WERI-Rb-1 (cell line): Measurements from ENCODE around the gene ABHD17B.

Source experiments
- DNase-seq: peaks from one replicate; pipeline ENCODE4 v3.0.0-alpha.2; 2020
- H3K27ac ChIP-seq: fragments of 250-450 bp; sonication (Bioruptor Pico); 2 replicates; pipeline ENCODE4 v1.5.1; 2020; ENCODE audit warnings: mild to moderate bottlenecking, moderate library complexity
- H3K27me3 ChIP-seq: fragments of 250-450 bp; sonication (Bioruptor Pico); 2 replicates; pipeline ENCODE4 v1.5.1; 2021; ENCODE audit warnings: mild to moderate bottlenecking, low read depth, moderate library complexity; ENCODE audit not compliant: insufficient read depth, severe bottlenecking
- H3K36me3 ChIP-seq: fragments of 250-450 bp; sonication (Bioruptor Pico); 2 replicates; pipeline ENCODE4 v1.5.1; 2020; ENCODE audit warnings: mild to moderate bottlenecking, moderate library complexity
- H3K4me3 ChIP-seq: 2 replicates; pipeline ENCODE4 v1.5.1; 2011; ENCODE audit warnings: low read depth, mild to moderate bottlenecking, control low read depth, low read length
- H3K9me3 ChIP-seq: fragments of 250-450 bp; sonication (Bioruptor Pico); 2 replicates; pipeline ENCODE4 v1.5.1; 2021; ENCODE audit warnings: mild to moderate bottlenecking, moderate library complexity; ENCODE audit not compliant: severe bottlenecking
- TF ChIP-seq, protein P1 (sequence below): IDR thresholded peaks from 2 replicates; pipeline ENCODE4 v1.5.1; 2011; ENCODE audit warnings: low read depth, mild to moderate bottlenecking, control low read depth, inconsistent platforms, low read length

ABHD17B gene

DNA sequence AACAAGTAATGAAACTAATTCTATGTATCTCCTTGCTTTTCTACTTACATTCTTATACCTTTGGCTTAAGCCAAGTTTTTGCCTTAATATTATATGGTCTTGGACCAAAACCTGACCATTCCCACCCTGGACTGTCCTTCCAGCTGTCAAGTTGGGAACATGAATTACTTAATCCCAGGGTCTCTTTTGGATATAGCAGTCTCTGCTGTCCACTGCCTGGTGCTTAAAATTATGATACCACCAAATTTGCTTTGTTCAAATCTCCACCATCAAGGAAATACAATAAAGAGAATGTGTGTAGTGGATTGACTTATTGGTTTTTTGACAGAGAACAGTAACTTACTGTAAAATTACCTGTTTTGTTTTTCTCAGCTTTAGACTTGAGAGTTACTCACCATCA lies 66.2 kb downstream of the ABHD17B start:
- no peak overlapping the region for H3K4me3 ChIP-seq
- no peak for DNase-seq

DNA sequence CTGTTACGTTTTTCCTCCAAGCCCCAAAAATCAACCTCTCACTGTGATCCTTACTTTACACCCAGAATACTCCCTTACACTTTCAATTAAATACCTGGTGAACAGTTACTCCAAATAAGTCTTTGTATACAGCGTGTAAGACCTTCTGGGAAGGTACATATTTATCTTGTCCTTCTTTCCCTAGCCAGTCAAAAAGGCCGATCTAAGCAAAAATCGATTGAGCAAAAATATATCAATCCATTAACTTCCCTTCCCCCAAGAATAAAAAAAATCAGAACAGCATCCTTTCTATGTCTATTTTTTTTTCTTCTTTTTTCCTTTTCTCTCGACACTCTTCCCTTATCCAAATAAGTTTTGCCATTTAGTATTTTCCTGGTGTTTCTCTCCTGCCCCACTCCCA lies 71.3 kb downstream of the ABHD17B start:
- TF ChIP-seq, protein P1, sequence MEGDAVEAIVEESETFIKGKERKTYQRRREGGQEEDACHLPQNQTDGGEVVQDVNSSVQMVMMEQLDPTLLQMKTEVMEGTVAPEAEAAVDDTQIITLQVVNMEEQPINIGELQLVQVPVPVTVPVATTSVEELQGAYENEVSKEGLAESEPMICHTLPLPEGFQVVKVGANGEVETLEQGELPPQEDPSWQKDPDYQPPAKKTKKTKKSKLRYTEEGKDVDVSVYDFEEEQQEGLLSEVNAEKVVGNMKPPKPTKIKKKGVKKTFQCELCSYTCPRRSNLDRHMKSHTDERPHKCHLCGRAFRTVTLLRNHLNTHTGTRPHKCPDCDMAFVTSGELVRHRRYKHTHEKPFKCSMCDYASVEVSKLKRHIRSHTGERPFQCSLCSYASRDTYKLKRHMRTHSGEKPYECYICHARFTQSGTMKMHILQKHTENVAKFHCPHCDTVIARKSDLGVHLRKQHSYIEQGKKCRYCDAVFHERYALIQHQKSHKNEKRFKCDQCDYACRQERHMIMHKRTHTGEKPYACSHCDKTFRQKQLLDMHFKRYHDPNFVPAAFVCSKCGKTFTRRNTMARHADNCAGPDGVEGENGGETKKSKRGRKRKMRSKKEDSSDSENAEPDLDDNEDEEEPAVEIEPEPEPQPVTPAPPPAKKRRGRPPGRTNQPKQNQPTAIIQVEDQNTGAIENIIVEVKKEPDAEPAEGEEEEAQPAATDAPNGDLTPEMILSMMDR, result no peak

More for the DNA sequence above, 66.2 kb downstream of the ABHD17B start:
- H3K9me3 ChIP-seq, result no peaks in the 10 kb centered on the region
- no peaks in the 10 kb centered on the region for H3K27me3 ChIP-seq
- no peaks in the 10 kb centered on the region for H3K36me3 ChIP-seq
- no peak overlapping the region for H3K27ac ChIP-seq
- TF ChIP-seq, protein P1, result no peak

DNA sequence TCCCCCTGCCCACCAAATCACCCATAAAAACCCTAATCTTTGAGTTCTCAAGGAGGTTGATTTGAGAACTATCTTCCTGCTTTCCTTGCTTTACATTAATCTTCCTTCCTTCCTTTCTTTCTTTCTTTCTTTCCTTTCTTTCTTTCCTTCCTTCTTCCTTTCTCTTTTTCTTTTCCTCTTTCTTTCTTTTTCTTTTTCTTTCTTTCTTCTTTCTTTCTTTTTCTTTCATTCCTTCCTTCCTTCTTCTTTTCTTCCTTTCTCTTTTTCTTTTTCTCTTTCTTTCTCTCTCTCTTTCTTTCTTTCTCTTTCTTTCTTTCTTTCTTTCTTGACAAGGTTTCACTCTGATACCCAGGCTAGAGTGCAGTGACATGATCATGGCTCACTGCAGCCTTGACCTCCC lies 75.4 kb downstream of the ABHD17B start:
- Histone ChIP-seq H3K27me3 (no peaks in the 10 kb centered on the region), H3K27ac (no peak overlapping the region)
- TF ChIP-seq, protein P1, result no peak

More for the DNA sequence above, 71.3 kb downstream of the ABHD17B start:
- no peaks in the 10 kb centered on the region for H3K9me3 ChIP-seq
- no peaks in the 10 kb centered on the region for H3K27me3 ChIP-seq
- no peaks in the 10 kb centered on the region for H3K36me3 ChIP-seq
- no peak for DNase-seq
- H3K27ac ChIP-seq, result no peak overlapping the region
- H3K4me3 ChIP-seq, result no peak overlapping the region

DNA sequence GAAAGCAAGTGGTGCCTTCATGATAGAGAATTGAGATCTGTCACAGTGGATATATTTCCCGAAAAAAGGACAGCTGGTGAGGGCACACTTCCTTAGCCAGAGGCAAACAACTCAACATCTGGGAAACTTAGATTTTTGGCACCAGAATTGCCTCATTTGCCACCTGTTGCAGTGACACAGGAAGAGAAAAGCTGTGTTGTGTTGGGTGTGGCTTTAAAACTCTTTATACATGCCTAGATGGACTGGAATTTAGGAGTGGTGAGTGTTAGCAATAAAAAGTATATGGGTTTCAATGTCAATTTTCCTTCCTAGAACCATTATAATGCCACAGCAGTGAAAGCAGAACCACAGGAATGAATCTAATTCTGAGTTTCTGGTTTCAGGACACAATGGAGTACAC lies 80.1 kb downstream of the ABHD17B start:
- TF ChIP-seq, protein P1, result no peak
- Histone ChIP-seq H3K4me3 (no peak overlapping the region), H3K27ac (no peak overlapping the region), H3K27me3 (no peaks in the 10 kb centered on the region), H3K9me3 (peaks cover 3% of the 10 kb centered on the region), H3K36me3 (no peaks in the 10 kb centered on the region)
- no peak for DNase-seq

More for the DNA sequence above, 75.4 kb downstream of the ABHD17B start:
- Histone ChIP-seq H3K36me3 (no peaks in the 10 kb centered on the region), H3K9me3 (peaks cover 3% of the 10 kb centered on the region), H3K4me3 (no peak overlapping the region)
- DNase-seq, result no peak

DNA sequence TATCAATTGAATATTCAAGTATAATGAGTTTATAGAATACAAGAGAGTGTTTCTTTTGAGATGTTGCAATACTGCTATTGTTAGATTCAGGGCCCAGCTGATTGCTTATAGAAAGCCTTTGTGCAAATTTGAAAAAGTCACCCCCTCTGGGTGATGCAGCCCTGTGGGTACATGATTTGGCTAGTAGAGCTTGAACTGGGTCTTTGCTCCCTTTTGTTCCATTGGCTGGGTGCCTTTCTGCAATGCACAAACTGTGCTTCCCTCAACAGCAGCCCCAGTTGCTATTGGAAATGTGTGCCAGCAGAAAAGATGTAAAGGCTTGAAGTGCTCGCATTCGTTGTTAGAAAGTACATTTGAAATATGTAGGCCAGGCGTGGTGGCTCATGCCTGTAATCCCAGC lies 80.8 kb downstream of the ABHD17B start:
- no peak overlapping the region for H3K27ac ChIP-seq
- TF ChIP-seq, protein P1, result no peak
- no peaks in the 10 kb centered on the region for H3K27me3 ChIP-seq
- no peak overlapping the region for H3K4me3 ChIP-seq
- H3K9me3 ChIP-seq, result peaks cover 3% of the 10 kb centered on the region
- DNase-seq, result no peak
- H3K36me3 ChIP-seq, result no peaks in the 10 kb centered on the region

DNA sequence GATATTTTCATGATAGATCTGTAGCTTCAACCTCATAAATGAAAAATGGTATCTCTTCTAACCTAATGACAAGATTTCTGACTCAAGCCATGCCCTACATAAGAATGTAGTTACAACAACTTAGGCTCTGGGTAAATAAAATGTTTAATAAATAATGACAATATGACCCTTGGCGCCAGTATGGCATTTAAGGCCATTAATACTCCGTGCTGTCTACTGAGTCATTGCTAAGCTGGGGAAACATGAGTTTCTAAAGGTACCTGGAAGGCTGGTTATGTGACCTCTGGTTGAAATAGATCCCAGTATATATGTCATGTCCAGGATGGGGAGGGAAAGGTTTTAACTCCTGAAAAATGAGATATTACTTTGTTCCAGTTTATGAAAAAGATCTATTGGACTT lies 84.7 kb downstream of the ABHD17B start:
- H3K9me3 ChIP-seq, result no peaks in the 10 kb centered on the region
- H3K36me3 ChIP-seq, result no peaks in the 10 kb centered on the region
- no peak for DNase-seq
- H3K27me3 ChIP-seq, result no peaks in the 10 kb centered on the region
- H3K27ac ChIP-seq, result no peak overlapping the region
- no peak overlapping the region for H3K4me3 ChIP-seq
- TF ChIP-seq, protein P1, result no peak
